ENCODE measurements around the gene TNK2.
"Not testable (repeated sequence)": the region's sequence is repeated elsewhere in the genome, so short reads cannot be mapped to it uniquely, and the experiment has no call there.

Gene TNK2

DNA sequence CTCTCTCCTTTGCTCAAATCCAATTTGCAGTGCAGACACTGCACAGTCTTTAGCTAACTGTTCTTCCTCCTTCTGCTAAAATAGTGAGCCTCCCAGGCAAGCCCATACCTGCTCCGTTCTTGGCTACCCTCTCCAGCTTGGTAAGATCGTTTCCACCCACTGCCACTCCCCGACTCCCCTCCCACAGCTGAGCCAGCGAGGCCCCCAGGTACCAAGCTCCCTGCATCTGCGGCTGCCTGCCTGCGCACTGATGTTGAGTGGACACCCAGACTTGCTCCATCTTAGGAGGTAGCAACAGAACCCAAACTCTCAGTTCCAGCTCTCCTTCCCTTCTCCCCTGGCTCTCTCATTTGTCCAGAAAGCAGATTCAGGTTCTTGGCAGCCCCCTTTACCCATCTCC is 7.9 kb upstream of the TNK2 start:
- no peak for DNase-seq

DNA sequence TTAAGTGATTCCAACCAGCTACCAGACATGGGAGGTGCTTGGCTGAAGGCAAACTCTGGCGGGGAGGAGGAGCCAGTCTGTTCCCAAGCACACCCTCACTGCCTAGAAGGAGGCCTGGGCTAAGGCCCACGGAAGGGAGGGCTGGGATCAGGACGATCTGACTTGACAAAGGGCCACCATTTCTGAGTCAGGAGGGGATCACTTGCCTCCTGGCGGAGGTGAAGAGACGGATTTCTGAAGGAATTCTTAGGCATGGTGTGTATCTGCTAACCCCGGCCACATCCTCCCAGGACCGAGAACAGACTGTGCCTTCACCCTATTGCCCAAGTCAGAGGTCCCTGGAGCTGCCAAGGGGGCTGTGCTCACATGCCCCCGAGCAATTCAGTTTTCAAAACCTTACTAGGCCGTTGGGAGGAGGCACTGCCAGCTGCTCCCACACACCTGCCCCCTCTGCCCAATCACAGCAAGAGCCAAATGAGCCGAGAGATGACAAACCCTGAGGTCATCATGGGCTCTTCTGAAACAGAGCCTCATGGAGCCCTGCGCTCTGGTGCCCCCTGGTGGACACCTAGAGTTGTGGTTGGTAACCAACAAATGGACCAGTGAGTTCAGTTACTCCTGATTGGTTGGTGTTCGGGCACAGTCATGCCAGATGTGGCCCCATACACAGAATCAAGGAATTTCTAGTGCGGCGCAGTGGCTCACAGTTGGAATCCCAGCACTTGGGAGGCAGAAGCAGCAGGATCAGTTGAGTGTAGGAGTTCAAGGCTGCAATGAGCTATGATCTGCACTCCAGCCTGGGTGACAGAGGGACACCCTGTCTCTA is 6.5 kb upstream of the TNK2 start:
- DNase-seq: no peak

DNA sequence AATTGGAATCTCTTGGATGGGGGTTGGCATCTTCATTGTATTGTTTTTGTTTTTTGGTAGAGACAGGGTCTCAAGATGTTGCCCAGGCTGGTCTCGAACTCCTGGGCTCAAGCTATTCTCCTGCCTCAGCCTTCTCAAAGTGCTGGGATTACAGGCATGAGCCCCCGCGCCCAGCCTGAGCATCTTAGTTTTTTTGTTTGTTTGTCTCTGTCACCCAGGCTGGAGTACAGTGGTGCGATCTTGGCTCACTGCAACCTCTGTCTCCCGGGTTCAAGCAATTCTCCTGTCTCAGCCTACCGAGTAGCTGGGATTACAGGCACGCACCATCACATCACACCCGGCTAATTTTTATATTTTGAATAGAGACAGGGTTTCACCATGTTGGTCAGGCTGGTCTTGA is 5.8 kb upstream of the TNK2 start:
- not testable (repeated sequence) for DNase-seq

DNA sequence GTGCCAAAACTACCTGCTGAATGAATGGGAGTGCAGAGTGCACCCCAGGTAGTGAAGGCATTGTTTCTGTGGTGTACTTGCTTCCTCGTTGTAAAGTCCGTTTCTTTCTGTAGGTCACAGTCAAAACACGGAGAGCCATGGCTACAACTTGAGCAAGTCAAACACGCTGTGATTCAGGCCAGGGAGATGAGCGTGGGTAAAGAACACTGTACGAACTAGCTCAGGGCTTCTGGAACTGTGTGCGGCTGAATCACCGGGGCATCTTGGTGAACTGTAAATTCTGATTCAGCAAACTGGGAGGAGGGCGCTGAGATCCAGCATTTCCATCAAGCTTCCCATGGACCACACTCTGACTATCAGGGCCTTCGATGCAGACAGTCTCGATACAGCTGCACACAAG is 5.0 kb upstream of the TNK2 start:
- no peak for DNase-seq

DNA sequence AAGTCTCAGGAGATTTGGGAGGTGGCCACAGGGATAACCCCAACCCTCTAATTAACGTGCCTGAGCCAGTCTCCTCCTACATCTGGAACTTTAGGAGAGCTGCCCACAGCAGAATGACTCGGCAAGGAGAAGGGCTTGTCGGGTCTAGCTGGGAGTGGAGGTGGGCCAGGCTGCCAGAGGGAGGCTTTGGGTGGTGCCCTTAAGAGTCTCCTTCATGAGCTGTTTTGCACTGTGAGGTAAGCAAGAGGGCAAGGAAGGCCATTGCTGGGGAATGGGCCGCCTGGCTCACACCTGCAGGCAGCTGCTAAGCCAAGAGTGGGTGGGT is 3.6 kb upstream of the TNK2 start:
- no peak for DNase-seq

DNA sequence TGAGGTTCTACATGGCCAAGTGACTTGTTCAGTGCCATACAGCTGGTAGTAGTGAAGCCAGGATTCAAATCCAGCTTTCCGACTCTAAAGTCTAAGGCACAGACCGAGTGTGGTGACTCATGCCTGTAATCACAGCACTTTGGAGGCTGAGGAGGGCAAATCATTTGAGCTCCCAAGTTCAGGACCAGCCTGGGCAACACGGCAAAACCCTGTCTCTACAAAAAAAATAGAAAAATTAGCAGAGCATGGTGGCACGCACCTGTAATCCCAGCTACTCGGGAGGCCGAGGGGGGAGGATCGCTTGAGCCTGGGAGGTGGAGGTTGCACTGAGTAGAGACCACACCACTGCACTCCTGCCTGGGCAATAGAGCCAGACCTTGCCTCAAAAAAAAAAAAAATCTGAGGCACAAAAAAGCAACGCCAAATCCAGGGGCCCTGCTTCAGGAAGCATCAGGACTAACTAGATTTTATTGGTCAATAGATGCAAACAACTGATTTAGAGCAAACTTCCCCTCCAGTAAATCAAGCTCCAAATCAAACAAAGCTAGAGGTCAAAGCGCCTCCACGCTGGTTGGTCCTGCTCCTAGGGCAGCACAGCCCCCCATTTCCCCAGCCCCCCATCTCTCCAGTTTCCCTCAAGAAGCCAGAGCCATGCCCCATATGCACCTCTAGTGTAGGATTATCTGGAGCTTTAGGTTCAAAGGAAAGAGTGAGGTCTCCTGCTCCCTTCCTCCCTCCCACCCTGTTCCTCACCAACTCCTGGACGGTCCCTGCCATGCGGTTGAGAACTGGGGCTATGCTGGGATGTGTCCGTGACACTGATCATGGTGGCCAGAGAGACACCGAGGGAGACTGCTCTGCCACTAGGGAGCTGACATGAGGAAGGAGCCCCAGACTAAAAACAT is 2.9 kb upstream of the TNK2 start:
- DNase-seq: no peak

DNA sequence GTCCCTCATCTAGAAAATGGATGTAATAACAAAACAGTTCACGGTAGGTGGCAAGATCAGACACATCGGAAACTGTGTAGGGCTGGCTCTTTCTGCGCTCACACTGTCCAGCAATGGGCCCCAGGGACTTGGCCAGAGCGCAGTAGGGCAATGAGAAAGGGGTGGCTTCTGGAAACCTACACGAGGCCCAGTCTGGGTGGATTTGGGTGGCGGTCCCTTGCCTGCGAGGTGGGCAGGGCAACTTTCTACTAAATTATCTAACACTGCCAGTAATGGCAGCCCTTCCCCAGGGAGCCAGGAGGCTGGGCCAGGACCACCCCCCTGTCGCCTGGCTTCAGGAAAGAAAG is 2.1 kb upstream of the TNK2 start:
- no peak for DNase-seq

DNA sequence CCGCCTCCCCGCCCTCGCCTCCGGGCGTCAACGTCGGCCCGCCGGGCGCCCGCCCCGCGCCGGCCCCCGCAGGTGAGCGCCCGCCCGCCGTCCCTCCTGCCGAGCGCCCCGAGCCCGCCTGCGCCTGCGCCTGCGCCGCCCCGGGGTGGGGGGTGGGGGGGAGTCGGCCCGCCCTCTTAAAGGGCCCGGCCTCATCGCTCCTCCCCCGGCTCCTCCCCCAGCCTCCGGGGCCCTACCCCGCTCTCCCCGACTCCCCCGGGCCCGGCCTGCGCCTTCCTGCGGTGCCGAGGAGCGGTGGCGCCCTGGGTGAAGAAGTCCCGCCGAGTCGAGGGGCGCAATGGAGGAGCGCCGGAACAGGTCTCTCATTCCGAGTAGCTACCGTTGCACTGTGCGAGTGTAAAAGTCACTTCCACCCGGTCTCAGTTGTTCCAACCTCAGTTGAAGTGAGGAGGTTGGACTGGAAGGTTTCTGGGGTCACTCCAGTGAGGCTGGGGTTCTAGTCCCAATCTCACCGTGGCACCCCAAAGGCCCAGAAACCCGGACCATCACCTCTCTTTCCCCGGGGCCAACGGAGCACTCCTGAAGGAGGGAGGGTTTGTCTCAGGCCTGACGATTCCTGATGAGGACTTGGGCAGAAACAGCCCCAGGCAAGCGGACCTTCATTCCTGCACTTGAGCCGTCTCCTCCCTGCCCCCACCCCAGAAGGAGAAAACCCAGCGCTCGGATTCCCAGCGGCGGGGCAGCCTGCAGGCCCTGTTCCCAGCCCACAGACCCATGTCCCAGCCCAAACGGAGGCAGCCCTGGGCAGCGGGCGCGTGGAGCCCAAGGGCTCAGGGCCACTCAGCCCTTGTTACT is 1.5 kb upstream of the TNK2 start:
- peak; percentile 33 for DNase-seq

DNA sequence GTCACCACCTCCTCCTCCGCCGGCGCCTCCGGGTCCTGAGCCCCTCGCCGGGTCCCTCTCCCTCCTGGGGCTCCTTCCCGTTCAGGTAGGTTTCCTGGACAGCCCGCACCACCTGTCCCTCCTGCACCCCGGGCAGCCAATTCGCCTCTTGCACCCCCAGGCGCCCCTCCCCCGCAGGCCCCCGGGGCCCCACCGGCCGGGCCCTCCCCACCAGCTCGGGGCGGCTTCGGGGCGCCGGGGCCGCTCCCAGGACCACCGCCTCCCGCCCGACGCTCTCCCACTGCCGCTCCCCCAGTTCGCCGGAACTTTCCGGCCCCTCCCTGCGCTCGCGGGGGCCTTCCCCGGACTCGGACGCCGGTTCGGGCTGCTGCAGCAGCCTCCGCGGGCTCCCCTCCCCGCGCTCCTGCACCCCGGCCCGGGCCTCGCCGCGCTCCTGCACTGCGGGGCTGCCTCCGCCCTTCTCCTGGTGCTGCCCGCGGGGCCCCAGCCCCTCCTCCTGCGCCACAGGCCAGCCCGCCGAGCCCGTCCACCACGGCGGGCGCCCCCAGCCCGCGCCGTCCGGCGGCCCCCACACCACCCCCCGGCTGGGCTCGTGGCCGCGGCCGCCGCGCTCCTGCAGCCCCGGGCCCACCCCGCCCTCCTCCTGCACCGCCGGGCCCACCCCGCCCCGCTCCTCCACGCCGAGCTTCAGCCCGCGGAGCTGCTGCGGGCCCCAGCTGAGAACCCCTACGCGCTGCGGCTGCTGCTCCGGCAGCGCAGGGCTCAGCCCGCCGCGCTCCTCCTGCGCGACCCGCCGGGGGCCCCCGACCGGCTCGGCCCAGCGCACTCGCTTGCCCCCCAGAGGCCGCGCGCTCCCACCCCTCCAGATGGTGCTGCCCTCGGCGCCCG is 587 bp upstream of the TNK2 start:
- DNase-seq: no peak

DNA sequence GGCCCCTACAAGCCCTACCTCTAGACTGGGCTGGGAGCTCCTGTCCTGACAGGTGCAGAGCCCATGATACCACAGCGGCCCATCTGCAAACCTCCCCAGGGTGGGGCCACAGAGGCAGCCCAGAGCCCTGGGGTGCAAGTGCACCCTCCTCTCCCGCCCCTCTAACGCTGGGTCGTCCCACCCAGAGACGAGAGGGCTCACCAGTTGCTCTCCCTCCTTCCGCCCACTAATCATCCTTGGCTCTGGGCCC is 742 bp downstream of the TNK2 start:
- DNase-seq: no peak

DNA sequence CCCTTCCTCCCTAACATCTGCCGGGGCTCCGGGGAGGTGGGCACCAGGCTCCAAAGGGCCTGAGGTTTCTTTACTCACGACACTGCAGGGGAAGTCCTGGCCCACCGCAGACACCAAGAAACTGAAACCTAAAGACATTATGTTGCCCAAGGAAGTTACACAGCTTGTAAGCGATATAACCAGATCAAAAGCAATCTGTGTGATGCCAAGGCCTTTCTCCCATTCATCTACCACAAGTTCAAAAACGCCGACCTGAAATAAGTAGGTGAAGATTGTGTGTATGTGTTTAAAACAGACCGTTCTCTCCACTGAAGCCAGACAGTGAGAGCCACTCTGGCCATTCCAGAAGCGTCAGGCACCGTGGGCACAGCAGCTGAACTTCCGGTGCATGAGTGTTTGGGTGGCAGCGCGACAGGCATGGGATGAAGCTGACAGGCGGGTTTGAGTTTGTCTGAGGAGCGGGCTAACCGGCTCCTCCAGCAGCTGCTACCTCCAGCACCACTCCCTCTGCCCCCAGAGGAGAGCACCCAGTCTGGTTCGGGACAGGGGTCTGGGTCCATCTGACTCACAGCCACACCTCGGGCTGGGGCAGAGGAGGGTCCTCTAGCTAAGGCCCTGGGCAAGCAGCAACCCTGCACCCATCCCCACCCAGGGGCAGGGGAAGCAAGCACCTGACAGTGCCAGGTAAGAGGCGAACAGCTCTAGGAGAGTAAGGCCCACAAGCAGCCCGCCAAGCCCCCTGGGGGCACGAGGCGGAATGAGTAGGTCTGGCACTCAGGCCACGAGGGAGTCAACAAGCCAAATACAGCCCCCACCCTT is 1.3 kb downstream of the TNK2 start:
- DNase-seq: no peak

DNA sequence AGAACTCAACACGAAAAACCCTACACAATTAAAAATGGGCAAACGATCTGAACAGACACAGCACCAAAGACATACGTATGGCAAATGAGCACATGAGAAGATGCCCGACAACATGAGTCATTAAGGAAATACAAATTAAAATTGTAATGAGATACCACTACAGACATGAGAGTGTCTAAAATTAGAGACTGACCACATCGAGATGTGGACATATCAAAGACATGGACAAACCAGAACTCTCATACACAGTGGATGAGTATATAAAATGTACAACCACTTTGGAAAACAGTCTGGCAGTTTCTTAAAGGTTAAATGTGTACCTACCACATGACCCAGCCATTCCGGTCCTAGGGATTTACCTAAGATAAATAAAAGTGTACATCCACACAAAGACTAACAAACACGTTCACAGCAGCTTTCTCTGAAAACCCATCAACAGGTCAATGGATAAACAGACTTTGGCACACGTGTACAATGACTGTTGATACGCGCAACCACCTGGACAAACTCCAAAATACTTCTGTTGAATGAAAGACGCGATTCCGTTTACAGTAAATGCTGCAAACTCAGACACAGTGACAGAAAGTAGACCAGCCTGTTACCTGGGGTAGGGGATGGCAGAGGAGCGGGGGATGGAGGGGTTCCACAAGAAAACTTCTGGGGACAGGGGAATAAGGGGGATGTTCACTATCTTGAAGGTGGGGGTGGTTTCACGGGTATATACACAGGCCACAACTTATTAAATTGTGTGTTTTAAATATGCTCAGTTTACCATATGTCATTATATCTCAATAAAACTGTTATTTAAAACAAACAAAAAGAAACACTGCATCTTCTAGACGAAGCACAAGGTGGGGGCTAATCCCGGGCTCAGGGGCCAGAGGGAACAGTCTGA is 2.1 kb downstream of the TNK2 start:
- DNase-seq: no peak

DNA sequence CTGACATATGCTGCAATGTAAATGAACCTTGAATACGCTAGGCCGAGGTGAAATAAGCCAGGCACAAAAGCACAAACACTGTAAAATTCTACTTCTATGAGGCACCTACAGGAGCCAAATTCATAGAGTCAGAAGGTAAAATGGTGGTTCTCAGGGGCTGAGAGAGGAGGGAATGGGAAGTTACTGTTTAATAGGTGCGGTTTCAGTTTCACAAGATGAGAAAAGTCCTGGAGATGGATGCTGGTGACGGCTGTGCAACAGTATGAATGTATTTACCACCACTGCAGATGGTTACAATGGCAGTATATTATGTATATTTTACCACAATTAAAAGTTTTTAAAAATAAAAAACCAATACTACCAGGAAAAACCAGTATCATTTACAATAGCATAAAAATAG is 4.0 kb downstream of the TNK2 start:
- no peak for DNase-seq

DNA sequence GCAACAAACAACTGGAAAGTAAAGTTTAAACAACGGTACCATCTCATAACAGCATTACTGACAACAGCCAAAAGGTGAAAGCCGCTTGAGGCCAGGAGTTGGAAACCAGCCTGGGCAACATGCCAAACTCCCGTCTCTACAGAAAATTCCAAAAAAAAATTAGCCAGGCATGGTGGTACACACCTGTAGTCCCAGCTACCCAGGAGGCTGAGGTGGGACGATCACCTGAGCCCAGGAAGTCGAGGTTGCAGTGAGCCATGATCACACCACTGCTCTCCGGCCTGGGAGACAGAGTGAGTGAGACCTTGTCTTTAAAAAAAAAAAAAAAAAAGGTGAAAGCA is 4.4 kb downstream of the TNK2 start:
- DNase-seq: no peak

DNA sequence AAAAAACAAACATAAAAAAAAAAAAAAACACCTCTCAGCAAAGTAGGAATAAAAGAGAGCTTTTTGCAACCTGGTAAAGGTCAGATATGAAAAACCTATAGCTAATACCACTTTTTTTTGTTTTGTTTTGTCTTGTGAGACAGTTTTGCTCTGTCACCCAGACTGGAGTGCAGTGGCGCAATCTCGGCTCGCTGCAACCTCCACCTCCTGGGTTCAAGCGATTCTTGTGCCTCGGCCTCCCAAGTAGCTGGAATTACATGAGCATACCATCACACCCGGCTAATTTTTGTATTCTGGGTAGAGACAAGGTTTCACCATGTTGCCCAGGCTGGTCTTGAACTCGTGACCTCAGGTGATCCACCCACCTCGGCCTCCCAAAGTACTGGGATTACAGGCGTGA is 5.7 kb downstream of the TNK2 start:
- DNase-seq: not testable (repeated sequence)

DNA sequence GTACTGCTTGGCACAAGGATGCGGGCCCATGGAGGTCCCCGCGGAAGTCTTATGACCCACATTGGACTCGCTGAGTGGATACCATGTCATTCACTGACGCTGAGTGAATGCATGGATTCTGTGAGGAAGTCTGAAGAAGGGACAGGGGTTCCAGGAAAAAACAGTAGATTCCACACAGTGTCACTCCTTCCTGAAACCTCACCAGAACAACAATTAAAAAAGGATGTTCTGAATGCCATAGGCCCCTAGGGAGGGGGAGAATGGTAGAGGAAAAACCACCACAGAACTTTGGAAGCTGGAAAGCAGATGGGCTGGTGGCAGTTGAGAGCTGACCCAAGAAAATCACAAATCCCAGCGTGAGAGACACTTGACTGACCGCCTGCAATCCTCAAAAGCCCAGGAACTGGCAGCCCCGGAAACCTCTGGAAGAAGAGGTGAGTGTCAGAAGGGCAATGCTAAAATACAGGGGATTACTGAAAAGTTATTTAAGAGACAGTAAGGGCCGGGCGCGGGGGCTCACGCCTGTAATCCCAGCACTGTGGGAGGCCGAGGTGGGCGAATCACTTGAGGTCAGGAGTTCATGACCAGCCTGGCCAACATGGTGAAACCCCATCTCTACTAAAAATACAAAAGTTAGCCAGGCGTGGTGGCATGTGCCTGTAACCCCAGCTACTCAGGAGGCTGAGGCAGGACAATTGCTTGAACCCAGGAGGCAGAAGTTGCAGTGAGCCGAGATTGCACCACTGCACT is 6.3 kb downstream of the TNK2 start:
- not testable (repeated sequence) for DNase-seq

DNA sequence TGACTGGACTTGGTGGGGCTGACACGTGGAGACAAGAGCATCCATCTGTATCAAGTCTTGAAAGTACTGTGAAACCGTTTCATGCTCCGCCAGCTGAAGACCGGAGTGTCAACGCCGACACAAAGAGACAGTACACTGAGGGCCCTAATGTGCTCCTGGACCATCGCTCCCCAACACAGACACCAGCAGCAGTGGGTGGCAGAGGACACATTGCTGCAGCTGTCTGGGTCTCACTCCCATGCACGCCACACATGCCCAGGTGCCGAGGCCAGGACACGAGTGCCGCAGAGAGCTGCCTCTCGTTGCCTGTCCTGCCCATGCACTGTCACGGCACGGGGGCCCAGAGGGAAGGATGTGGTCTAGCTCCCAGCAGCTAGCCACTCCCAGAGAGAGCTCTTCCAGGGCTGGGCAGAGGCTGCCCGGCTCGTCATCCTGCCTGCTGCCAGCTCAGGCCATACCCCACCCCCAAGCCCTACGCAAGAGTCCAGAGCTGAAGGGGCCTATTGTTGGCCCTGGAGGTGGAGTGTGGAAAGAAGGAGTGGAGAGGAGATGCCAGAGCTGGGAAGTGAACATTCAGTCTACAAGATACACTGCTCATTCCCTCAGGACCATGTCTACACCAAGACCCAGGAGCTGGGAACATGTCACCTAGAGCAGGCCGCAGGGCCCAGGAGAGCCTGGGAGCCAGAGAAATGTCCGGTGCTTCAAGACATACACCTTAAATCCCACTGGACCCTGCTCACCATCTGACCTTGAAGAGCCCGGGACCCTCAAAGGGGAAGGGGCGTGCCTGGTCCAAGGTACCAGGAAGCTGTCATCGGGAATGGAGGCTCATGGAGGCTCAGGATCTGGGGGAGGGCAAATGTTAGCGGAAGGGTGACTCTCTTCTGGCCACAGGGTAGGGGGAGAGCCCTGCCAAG is 7.7 kb downstream of the TNK2 start:
- no peak for DNase-seq

DNA sequence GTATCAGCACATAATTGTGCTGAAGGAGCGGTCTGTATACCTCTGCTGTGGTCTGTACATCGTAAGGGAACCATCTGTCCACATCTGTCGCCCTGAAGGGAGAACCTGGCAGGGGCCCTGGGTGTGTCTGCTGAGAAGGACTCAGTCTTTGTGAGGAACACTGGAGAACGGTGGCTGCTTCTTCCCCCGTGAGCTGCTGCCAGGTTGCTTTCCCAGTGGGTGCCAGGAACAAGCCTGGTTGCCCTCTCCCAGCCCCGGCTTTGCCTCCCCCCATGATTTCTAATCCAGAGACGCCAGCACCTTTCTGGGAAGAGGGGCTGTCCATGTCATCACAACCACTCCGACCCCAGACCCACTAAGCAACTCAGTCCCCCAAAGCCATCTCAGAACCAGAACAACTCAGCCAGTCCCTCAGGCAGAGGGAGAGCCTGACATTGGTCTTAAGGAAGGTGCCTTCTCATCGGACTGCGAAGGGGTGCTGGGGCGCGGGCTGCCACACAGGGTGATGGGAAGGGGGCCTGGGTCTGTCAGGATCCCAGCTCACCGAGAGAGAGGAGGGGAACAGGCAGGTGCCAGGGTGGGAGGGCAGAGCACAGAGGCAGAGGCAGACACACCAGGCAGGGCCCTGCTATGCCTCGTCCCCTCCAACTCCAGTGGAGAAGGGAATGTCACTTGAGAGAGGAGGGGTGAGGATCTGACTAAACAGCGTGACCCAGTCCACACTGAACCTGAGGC is 8.5 kb downstream of the TNK2 start:
- peak; percentile 55 for DNase-seq
